BJ (cell line): Measurements from ENCODE around the gene ARMS2. TPM values are rescaled to one million over a fixed set of nuclear protein-coding genes. Genes with fewer than 3 reads are reported as not detected.
A peak's percentile ranks its signal among the peaks of the same experiment; 100 is the strongest.

Experiments
- CTCF ChIA-PET: fragments of 350-600 bp; formaldehyde crosslinking; extraction: SDS; loops from one replicate; lab custom pipeline; 2021; ENCODE audit warnings: antibody characterized with exemption, inconsistent platforms; lab: Yijun Ruan, JAX
- POLR2A ChIA-PET: fragments of 300-600 bp; sonication (Branson Sonifier 250); formaldehyde crosslinking; extraction: SDS; loops from one replicate; lab custom pipeline; 2021; ENCODE audit warnings: antibody characterized with exemption; lab: Charles Lee
- DNase-seq: peaks from one replicate; pipeline ENCODE4 v3.0.0-alpha.2; 2011; ENCODE audit warnings: low read depth
- H3K27me3 ChIP-seq: 2 replicates; pipeline ENCODE4 v1.6.0; 2011; ENCODE audit warnings: low read length; ENCODE audit not compliant: control insufficient read depth, insufficient read depth
- H3K36me3 ChIP-seq: 2 replicates; pipeline ENCODE4 v1.5.1; 2011; ENCODE audit warnings: low read length; ENCODE audit not compliant: control insufficient read depth, insufficient read depth
- H3K4me3 ChIP-seq: 2 replicates; pipeline ENCODE4 v1.5.1; 2011; ENCODE audit warnings: low read depth, mild to moderate bottlenecking, control low read depth, low read length
- CTCF ChIP-seq: IDR thresholded peaks from 2 replicates; pipeline ENCODE4 v1.5.1; 2011; ENCODE audit warnings: low read depth, mild to moderate bottlenecking, control low read depth, inconsistent platforms, low read length, moderate library complexity; ENCODE audit not compliant: insufficient read depth
- polyA minus RNA-seq: library from RNA; depleted of rRNA, polyadenylated mRNA; stranded (reverse); fragments of >200 nt; gene quantifications from 2 replicates; pipeline ENCODE4 v1.2.3, GENCODE V29; 2011; rRNA and poly(A)+ RNA removed
- polyA plus RNA-seq: library from polyadenylated mRNA; depleted of rRNA; stranded (reverse); fragments of >200 nt; gene quantifications from 2 replicates; pipeline ENCODE4 v1.2.3, GENCODE V29; 2011; rRNA removed

Gene ARMS2
- polyA plus RNA-seq (not detected in 2 replicates), polyA minus RNA-seq (not detected in 2 replicates)

DNA sequence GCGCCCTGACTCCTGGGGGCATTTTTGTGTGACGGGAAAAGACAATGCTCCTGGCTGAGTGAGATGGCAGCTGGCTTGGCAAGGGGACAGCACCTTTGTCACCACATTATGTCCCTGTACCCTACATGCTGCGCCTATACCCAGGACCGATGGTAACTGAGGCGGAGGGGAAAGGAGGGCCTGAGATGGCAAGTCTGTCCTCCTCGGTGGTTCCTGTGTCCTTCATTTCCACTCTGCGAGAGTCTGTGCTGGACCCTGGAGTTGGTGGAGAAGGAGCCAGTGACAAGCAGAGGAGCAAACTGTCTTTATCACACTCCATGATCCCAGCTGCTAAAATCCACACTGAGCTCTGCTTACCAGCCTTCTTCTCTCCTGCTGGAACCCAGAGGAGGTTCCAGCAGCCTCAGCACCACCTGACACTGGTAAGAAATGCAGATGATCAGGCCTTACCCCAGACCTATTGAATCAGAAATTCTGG lies at the start of gene ARMS2:
Gene ARMS2 (plus strand): TSS at position 51 of the 478 bp plus-strand sequence. CDS start 75 bp downstream, at position 126.
- TF ChIP-seq CTCF = no peak
- Histone ChIP-seq H3K36me3 (no peaks in the 10 kb centered on the region), H3K27me3 (peaks cover 8% of the 10 kb centered on the region), H3K4me3 (no peak within 1 kb of the TSS)
- ChIA-PET POLR2A (interaction anchor here (0.6 kb wide), 1 partner anchor 9 kb away, joined by 4 read pairs; no protein-coding TSS in a partner anchor), CTCF (interaction anchor here (0.9 to 3.5 kb wide), 2 partner anchors 20 to 155 kb away, joined by 5 to 19 read pairs; no protein-coding TSS in a partner anchor)
- DNase-seq = no peak

DNA sequence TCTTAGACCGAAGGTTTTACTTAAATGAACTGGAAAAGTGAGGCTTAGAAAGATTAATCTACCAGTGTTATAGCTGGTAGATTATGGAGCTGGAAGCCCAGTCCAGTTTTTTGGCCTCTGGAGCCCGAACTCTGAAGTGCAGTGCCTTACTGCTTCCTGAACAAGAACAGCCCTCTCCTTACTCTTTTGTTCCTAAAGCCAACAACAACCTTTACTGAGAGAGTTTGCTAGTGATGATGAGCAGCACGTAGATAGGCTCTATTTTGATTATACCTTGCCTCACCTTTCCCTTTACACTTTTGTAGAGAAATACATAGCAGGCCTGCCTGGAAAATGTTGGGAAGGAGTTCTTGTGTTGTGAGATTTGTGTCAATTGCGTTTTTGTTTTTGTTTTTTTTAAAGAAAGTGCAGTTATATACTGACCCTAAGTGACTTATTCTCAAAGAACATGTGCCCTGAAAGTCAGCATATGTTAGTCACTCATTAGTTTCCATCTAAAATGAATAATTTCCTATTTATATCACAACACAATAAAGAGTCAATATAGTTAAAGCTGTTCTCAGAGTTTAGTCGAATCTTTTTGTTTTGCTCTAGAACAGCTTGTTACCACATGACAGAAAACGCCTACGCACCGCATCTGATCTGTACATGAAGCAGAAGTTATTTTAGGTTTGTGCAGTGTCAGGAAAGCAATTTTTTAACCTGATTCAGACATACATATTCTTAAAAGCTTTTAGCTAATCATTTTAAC lies 46.9 kb upstream of the ARMS2 start:
- CTCF ChIA-PET = interaction anchor here (0.8 to 1.0 kb wide), 3 partner anchors 10 to 15 kb away, joined by 3 read pairs; no protein-coding TSS in a partner anchor
- Histone ChIP-seq H3K27me3 (no peaks in the 10 kb centered on the region), H3K4me3 (no peak overlapping the region), H3K36me3 (peaks cover 3% of the 10 kb centered on the region; the same call in 1 of the 2 replicates)
- POLR2A ChIA-PET = no interaction called here
- TF ChIP-seq CTCF = no peak
- DNase-seq = peak; percentile 30

DNA sequence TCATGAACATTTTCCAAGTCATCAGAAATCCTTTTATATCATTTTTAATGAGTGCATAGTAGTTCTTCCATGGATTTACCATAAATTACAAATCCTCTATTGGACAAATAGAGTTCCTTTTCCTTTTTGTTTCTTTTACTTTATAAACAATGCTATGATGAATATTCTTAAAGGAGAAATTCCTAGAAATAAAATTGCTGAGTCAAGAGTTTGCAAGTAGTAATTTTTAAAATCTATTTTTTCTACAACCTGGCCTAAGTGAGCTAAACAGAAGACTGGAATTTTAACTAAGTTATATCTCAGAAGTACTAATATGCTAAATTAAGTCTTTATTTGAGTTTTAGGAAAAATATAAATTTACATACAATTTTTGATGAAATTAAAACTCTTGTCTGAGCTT lies 41.1 kb upstream of the ARMS2 start:
- H3K27me3 ChIP-seq = no peaks in the 10 kb centered on the region
- H3K4me3 ChIP-seq = no peak overlapping the region
- no peak for DNase-seq
- POLR2A ChIA-PET = no interaction called here
- CTCF ChIA-PET = interaction anchor here (1.1 kb wide), 1 partner anchor 19 kb away, joined by 3 read pairs; no protein-coding TSS in a partner anchor
- TF ChIP-seq CTCF = no peak
- peaks cover 4% of the 10 kb centered on the region; the same call in 1 of the 2 replicates for H3K36me3 ChIP-seq

- H3K4me3 ChIP-seq = no peak overlapping the region
- ChIA-PET POLR2A (interaction anchor here (0.7 kb wide), 2 partner anchors 13 to 43 kb away, joined by 5 to 9 read pairs; no protein-coding TSS in a partner anchor), CTCF (interaction anchor here (0.6 kb wide), 1 partner anchor 15 kb away, joined by 5 read pairs; no protein-coding TSS in a partner anchor)
- DNase-seq = no peak
- TF ChIP-seq CTCF = no peak
- peaks cover 2% of the 10 kb centered on the region; the same call in 1 of the 2 replicates for H3K36me3 ChIP-seq
- H3K27me3 ChIP-seq = no peaks in the 10 kb centered on the region
Observed at GRCh38 chr10:122417667-122418066, 36.8 kb upstream of the ARMS2 start.

GRCh38 chr10:122419016-122419415 lies 35.4 kb upstream of the ARMS2 start:
- TF ChIP-seq CTCF = no peak
- DNase-seq = no peak
- Histone ChIP-seq H3K4me3 (no peak overlapping the region), H3K36me3 (peaks cover 2% of the 10 kb centered on the region; the same call in 1 of the 2 replicates), H3K27me3 (no peaks in the 10 kb centered on the region)
- CTCF ChIA-PET = interaction anchor here (0.8 to 2.7 kb wide), 5 partner anchors 11 to 120 kb away, joined by 3 to 11 read pairs (median 4); partner anchors contain the start of gene PLEKHA1
- POLR2A ChIA-PET = interaction anchor here (0.7 kb wide), 1 partner anchor 86 kb away, joined by 3 read pairs; no protein-coding TSS in a partner anchor
